A549 treated with Hydrocortisone at 1 μM for 4 hours (cell line): ENCODE data around the gene CFAP58. TPM values are rescaled to one million over a fixed set of nuclear protein-coding genes. Genes with fewer than 3 reads are reported as not detected.

ENCODE experiments used
- total RNA-seq: library from RNA; stranded (reverse); fragments of 200-300 nt; extraction: Qiagen RNA extraction; gene quantifications from 5 replicates; pipeline ENCODE4 v1.2.3, GENCODE V29; 2022

The CFAP58 gene
- total RNA-seq: 0.08 to 0.17 TPM (median 0.14 TPM) in 5 replicates

DNA sequence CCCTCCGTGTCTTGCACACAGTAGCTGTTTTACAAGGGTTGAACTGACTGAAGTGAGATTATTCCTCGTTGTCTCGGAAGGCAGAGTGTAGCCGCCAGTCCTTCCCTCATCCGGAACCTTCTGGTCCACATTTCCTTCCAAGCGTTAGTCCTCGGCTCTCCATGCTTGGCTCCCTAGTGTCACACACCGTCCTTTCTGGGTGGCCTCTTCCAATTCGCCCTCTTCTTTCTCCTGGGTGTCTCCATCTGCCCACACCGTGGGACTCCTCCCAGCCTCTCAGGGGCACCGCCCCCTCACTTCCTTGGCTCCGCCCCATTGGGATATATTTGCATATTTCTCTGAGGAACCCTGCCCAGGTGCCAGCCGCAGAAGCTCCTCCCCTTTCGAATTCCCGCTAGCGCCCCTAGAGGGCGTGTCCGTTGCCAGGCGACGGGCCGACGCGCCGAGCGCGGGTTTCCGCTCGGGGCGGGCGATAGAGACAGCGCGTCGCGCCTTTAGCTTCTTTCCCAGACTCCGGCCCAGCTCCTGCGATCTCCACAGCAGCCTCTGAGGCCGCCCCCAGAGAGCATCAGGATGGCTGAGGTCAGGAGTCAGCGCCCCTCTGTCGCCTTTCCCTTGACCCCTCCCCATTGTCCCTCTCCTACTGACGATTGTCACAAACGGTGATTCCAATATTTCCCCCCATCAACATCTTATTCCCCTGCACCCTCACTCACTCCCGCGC lies at the start of gene CFAP58:
Gene CFAP58, plus strand, starts transcription at position 509 of the 724 bp plus-strand sequence. Its CDS starts 65 bp downstream, at position 574.

DNA sequence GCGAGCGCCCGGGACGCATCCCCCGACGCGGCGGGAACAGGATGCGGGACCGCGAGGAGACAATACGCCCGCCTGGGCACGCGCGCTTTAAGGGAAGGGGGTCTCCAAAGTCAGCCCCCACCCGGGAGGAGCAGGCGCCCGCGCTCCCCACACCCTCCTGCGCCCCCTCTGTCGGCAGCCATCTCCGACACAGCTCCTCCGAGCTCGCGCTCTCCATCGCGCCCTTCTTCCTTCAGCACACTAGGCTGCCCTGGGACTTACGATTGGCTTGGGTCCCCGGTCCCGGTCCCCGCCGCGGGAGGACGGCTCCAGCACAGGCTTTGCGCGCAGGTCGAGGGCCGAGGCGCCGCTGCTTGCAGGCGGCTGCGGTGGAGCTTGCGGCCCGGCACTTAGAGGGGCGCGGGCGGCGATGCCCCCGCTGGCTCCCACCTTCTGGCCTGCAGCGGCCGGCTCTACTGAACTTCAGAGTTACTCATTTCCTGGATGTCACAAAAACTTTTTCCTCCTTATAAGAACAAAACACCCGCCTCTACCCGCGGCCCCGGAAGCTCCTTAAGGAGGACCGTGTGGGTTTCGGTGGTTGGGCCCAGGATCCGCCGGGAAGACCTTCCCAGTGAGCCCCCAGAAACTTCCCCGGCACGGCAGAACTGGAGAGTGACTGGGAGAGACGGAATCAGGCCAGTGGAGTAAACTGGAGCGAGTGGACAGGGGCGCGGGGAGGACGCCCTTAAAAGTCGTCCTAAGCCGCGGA lies 15.5 kb upstream of the CFAP58 start, which contains the start of gene ITPRIP:
Gene ITPRIP, minus strand, starts transcription at position 481 of the 751 bp plus-strand sequence. CDS start 22,414 bp downstream, outside the sequence.

Other genes with a start within 250 kb of the CFAP58 start
- 13.4 to 18.3 TPM (median 14.7 TPM) in 5 replicates for gene SFR1, start 231.7 kb upstream of the CFAP58 start, total RNA-seq
- gene CFAP43, start 121.5 kb upstream of the CFAP58 start, total RNA-seq: 0.10 to 0.25 TPM (median 0.21 TPM) in 4 of 5 replicates, not detected in the other
- gene GSTO1, start 98.9 kb upstream of the CFAP58 start, total RNA-seq: 280 to 311 TPM (median 295 TPM) in 5 replicates
- 1.7 to 2.4 TPM (median 1.9 TPM) in 5 replicates for gene GSTO2, start 84.6 kb upstream of the CFAP58 start, total RNA-seq
- 57.4 to 68.3 TPM (median 64.7 TPM) in 5 replicates for gene ITPRIP, start 15.4 kb upstream of the CFAP58 start, total RNA-seq